DMS53 treated with DMSO at 0.1 percent for 48 hours (cell line): Measurements from ENCODE around the gene KIF6.

Experiments
- DNase-seq: peaks from one replicate; lab custom pipeline; 2025; ENCODE audit not compliant: unreplicated experiment; lab: John Stamatoyannopoulos, UW

KIF6 gene

DNA sequence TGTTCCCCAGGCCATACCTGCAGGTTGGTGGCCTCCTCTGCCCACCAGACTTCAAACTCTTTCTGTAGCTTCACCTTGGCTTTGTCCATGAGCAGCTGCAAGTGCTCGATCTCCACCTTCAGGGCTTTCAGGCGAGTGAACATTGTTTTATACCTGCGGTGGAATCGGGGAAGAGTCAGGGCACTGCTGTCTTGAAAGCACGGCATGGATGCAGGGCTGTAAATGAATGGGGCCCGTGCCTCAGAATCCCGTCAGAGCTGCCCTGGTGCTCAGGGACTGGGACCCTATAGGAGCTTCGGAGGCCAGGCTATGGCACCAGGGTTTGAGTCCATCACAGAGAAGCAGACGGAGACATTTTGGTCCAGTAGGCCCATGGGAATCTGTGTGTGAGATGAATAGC is 364.8 kb downstream of the KIF6 start:
- no peak for DNase-seq

GRCh38 chr6:39357998-39358686 is 367.1 kb downstream of the KIF6 start:
- DNase-seq: peak; percentile 72

DNA sequence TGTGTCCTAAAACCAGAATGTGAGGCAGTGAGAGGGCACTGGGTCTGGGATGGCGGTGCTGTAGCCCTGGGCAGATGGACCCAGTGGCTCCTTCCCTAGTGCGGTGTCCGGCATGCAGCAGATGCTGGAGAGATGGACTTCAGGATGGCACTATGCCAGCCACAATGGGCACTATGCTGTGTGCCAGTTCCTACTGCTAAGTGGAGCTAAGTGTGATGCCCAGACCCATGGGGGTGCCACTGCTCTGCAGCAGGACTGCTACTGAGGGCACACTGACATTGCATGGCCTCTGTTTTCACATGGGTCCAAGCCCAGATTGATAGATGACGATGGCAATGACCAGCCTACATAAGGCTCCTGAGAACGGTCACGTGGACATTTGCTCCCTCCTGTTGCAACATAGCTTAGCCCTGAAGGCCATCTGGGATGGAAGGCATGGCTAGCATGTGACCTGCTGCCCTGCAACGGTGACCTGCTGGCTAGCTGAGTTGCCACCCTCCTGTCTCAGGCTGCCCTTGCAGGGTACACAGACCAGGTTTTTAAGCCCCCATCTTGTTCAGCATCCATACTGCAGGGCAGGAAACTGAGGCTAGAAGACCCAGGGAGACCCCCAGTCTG is 371.4 kb downstream of the KIF6 start:
- DNase-seq: no peak

DNA sequence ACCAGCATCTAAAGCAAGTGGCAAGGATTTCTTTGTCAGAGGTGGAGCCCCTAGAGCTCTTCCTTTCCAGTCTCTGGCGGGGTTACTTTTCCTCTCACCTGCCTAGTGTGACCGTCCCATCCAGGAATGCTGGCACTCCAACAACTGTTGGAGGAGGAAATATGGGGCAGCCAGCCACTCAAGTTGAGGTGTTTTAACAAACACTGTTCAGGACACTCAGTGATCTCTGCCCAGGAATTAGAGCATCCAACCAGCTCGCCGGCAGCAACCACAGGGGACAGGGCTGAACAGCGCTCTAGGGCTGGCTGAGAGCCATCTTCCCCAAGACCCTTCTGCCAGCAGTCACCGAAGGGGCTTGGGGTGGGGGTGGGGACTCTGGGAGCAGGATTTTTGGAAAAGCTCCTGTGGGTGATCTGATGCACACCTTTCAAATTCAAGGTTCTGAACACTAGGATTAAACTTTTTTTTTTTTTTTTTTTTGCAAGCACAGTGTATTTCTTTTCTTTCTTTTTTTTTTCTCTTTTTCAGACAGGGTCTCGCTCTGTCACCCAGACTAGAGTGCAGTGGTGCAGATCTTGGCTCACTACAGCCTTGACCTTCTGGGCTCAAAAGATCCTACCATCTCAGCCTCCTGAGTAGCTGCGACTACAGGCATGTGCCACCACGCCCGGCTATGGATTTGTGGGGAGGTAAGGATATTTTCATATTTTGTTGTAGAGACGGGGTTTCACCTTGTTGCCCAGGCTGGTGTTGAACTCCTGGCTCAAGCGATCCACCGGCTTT is 374.3 kb downstream of the KIF6 start:
- no peak for DNase-seq

- no peak for DNase-seq
Observed at GRCh38 chr6:39348740-39349139, 376.5 kb downstream of the KIF6 start.

DNA sequence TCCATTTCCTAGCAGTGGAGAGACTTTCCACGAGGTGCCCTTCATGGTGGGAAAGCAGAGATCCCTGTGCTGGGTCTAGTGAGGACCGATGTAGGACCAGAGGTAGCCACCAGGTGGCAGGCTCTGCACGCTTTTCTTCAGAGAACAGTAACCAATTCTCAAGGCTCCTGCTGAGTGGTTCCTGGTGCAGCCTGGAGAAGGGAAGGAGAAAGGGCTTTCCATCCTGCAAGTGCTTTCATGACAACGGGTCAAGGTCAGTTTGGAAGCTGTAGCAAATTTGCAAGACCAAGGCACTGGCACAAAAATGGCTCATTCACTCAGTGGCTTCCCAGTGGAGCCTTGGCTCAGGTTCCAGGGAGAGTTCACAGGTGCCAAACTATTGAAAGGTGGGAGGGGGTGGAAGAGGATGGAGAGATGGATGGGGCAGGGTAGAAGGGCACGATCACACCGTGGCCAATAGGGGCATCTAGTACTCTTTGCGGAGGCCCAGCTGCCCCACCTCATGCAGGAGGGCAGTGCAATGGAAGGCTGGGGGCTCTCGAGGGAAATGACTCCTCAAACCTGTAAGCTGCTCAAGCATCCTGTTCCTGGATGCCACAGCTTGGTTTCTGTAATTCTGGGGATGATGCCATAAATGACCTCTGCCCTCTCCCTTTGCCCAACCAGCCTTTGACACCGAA is 377.2 kb downstream of the KIF6 start:
- DNase-seq: peak; percentile 39

DNA sequence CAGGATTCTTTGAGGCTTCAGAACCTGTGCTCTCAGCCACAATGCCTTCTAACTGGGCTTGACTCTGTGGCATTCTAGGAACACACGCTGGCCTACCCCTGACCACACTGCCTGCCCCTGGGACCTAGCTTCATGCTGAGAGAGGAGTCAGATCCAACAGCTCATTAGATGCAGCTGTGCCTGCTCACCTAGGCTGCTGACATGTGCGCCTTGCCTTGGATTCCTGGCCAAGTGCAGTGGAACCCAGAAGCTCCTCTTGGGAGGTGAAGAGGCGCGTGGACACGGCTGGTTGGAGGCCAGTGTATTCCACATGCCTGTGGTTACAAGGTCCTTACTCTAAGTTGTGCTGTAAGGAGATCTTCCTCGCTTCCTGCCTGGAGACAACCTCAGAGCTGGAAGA is 378.0 kb downstream of the KIF6 start:
- DNase-seq: no peak

- no peak for DNase-seq
Observed at GRCh38 chr6:39344821-39345280, 380.4 kb downstream of the KIF6 start.

DNA sequence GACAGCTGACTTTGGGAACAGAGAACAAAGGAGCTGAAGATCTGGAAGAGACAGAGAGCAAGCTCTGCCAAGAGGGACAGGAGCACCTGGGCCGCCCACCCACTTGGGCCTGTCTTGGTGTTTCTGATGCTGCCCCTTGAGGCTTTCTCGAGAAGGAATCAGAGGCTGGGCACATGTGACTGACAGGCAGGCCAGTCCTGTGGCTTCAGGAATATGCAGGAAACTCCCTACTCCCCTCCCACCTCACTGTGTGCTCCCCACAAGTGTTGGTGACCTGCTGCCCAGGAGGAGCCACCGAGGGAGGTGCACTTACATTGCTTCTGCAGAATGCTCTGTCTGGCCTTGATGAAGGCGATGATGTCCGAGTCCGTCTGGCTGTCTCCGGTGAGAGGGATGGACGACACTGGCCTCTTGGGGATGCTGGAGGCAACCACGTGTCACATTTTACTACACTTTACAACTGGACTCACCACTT is 381.8 kb downstream of the KIF6 start:
- DNase-seq: no peak

- DNase-seq: no peak
Observed at GRCh38 chr6:39342692-39343395, 382.4 kb downstream of the KIF6 start.

GRCh38 chr6:39341937-39342336 is 383.3 kb downstream of the KIF6 start:
- DNase-seq: no peak

DNA sequence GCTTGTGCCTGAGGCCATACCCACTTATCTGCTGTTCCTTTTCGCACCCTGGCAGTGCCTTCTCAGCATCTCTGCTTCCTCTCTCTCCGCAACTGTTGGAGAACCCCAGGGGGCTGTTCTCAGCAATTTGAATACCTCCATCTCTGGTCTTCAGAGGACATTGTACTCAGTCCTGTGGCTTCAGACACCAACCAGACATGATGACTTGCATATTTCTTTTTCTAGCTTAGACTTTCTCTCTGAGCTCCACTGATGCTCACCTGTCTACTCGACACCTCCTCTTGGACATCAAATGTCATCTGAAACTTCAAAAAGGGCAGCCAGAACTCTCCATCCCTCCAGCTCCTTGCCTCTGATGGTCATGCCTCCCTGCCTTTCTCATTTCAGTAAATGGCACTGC is 383.9 kb downstream of the KIF6 start:
- DNase-seq: no peak

GRCh38 chr6:39339868-39340550 is 385.2 kb downstream of the KIF6 start:
- DNase-seq: peak; percentile 27

GRCh38 chr6:39339096-39339867 is 385.9 kb downstream of the KIF6 start:
- no peak for DNase-seq

- no peak for DNase-seq
Observed at GRCh38 chr6:39338397-39338796, 386.8 kb downstream of the KIF6 start.

DNA sequence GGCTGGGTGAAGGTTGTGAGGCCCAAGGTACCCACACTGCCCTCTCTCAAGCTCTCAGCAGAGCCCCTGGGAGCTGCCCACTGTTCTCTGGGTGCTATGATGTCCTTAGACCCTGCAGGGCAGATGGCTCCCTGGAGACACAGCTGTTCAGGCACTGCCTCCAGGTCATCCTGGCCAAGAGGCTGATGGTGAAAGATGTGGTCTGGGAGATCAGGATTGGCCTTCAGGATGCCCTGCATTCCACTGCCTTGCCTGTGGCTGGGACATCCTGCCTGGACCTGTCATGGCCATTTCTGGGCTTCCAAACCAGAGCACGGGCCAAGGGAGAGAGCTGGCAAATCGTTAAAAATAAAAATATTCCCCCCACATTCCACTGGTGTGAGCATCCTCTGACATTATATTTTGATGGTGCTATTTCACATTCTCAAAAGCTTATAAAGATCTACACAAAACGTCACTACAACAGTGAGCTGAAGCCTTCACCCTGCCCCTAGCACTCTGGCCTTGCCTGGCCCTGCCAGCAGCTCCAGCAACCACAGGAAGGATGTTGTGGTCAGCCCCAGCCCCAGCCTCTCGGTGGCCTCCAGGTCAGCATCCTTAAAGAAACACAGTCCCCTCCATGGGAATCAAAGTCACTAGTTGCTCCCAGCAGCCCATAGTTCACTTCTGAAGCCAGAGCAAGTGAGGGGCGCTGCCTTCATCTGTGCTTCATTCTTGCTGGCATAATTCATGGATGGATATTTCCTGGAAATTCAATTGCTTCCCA is 389.2 kb downstream of the KIF6 start:
- no peak for DNase-seq

DNA sequence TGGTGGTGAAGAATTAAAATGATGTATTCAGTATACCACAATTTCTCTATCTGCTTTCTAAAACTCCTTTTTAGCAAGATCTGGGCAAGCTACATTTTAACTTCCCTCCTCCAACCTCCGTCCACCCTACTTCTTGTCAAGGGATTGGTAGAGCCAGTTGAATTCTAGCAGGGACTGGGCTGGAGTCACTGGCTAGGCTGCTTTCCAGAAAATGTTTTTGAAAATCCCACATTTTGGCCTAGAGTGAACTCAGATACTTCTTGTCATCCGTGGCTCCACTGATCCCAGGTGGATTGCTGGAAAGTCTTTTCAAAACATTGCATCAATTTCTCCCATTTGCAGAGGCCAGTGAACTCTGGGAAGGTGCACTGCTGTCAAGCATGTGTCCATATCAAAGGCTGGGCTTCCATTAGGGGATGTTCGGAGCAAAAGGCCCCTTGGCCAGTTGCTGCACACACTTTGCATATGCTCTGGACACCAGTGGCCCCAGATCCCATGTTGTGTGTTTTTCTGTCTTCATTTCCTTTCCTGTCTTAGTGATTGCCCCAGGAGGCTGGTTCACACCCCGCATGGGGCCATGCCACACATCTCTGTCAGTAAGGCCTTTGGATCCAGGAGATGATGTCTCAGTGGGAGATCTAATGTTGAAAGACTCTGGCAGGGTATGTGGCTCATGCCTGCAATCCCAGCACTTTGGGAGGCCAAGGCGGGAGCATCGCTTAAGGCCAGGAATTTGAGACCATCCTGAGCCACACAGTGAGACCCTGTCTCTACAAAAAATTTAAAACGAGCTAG is 391.4 kb downstream of the KIF6 start:
- no peak for DNase-seq

GRCh38 chr6:39330476-39330875 is 394.7 kb downstream of the KIF6 start:
- DNase-seq: no peak
